Superior temporal gyrus (tissue), 1 donor: ENCODE measurements around the gene ADCY3.
A peak's percentile ranks its signal among the peaks of the same experiment; 100 is the strongest.
"Not testable (repeated sequence)": the region's sequence is repeated elsewhere in the genome, so short reads cannot be mapped to it uniquely, and the experiment has no call there.

Experiments used
- DNase-seq: peaks from one replicate; pipeline ENCODE4 v3.0.0-alpha.2; 2016; ENCODE audit errors: extremely low spot score

The ADCY3 gene

DNA sequence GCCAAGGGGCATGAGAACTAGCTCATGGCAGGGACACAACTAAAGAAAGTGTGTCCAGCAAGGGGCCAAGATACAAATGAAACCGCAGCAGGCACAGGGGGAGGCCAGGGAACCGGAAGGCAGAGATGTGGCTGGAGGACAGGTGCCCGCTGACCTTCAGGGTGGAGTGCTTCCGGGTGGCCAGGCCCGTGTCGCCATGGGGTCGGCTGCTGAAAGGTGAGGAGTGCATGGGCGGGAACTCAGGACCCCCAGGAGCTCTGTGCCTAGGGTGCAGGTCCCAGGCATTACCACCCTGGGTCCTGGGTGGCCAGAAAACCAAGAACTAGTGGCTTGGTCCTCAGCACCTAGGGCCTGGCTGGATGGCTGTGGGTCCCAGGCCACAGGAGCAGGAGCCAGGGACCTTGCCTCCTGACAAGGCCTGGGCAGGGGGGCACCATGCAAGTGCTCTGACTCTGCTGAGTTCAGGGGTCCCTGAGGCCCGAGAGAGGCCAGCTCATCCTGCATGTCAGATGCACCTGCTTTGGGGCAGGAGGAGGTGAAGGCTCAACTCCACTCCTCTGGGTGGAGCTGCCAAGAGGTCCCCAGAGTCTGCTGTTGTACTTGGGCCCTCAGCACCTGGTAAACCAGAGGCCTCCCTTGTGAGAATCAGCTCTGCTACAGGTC lies 75.9 kb downstream of the ADCY3 start:
- DNase-seq, result no peak

DNA sequence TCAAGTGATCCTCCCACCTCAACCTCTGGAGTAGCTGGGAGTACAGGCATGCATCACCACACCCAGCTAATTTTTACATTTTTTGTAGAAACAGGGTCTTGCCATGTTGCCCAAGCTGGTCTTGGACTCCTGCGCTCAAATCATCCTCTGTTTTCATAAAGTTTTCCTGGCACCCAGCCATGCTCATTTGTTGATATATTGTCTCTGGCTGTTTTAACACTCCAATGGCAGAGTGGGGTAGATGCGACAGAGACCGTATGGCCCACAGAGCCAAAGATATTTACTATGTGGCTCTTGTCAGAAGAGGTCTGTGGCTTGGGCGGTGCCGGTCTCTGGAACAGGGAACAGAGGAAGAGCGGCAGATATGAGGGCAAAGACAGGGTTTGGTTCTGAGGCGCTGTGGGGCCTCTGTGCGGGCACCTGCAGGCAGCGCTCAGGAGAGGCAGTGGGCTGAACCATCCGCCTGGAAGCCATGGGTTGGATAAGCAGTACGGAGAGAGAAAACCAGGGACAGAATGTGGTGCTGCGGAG lies 76.6 kb downstream of the ADCY3 start:
- no peak for DNase-seq

DNA sequence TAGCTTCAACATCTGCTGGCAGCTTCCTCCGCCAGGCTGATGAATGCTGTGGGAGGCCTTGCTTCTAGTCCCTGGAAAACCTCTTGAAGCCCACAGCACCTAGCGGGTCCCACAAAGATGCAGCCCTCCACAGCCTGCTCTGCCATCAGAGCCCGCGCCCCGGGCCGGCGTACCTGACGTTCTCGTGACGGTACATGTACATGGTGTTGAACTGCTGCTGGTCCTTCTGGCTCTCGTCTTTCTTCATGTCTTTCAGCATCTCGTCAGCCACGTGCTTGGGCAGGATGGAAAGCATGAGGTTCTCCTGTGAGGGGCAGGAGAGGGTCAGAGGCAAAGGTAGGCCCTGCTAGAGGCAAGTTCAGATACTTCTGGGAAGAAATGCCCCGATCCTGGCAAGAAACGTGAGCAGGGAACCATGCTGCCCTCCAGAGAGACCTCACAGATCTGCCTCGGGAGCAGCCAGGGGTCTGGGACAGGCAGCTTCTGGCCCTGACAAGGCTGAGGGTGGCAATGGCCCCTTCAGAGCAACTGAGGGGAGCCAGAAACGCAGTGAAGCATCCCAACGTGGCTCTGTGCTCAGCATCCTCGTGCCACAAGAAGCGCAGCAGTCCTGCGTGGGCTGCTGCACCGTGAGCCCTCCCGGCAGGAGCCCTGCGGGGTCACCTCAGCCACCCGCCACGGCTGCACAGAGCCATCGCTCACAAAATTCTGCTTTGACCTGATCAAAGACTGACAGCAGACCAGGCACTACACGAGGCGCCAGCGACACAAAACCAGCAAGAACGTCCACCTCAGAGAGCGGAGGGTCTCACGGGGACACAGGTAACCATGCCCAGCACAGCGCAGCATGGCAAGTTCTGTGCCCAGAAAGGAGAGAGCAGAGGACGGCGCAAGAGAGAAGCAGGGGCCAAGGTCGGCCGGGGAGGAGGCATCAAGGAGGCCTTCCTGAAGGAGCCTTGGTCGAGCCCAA lies 77.7 kb downstream of the ADCY3 start:
- no peak for DNase-seq

DNA sequence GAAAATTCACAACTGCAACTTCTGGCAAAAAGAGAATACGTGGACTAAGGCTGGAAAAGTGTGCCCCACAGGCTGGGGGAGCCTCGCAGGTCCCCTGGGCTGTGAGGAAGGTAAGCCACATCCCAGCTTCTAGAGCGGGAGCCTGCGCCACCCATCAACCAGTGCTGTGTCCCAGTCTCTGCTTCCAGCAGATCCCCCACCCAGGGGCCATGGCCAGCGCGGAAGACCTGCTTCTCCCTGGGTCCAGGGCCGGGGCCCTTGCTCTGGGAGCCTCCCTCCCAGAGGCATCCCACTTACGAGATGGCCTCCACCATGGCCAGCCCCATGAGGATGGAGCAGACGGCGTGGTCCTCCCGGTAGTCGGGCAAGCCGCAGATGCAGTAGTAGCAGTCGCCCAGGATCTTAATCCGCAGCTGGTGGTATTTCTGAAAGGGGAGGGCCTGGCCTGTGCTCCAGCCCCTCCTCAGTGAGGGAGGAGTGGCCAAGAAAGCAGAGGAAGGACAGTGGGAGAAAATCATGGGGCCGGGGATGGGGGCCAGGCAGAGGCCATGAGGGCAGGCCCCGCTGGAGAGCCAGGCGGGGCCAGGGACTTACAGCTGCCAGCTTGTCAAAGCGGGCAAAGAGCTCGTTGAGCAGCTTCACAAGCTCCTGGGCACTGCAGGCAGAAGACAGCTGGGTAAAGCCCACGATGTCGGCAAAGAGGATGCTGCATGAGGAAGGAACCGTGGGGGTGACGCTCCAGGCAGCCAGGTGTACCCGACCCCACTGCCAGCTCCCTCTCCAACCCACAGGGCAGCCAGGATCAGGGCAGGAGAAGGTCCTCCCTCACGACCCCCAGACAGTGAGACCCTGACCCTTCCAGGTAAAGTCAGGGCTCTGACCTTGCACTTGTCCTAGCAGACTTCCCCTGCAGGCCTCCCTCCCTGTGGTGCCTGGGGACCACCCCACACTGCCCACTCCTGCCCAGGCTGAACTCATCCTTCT lies 78.8 kb downstream of the ADCY3 start:
- no peak for DNase-seq

DNA sequence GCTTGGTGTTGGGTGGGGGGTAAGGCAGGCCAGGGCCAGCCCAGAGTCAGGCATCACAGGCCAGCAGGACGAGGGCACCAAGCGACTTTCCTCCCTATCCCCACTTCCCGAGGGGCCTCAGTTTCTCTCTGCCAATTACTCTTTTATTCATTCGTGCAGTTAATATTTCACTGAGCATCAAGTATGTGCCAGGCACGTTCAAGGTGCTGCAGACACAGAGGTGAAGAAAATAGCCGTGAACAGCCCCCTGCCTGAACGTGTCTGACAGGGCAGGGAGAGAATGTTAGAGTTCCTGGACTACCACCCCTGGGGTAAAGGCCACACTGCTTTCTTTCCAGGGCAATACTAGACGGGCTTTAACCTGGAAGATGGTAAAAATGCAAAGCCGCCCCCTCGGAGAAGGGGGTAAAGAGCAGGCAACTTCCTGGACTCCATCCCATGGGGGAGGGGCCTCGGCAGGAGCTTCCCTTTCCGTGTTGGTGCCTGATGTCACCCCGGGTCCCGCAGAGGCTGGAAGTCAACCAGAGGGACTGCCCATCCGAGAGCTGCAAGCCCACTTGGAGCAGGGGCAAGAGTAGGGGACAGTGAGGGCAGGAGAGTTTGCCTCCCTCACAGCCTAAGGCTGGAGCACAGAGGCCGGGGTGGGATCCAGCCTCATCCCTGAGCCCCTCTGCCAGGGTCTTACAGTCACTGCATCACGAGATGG lies 79.7 kb downstream of the ADCY3 start:
- no peak for DNase-seq

DNA sequence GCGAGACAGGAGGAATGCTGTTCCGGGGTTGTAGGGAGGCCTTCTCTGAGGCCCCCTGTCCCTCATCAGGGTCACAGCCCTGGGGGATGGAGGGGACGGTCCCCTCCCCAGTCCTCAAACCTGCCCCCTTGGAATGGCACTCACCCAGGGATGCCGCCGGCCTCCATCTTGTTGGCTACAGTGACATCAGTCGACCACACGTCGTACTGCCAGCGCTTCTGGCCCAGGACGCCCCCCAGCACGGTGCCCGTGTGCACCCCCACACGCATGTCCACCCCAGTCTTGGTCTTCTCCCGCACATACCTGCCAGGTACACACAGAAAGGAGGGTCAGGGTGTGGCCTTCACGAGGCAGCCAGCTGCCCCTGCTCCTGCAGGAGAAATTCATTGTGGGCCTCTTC lies 80.3 kb downstream of the ADCY3 start:
- no peak for DNase-seq

DNA sequence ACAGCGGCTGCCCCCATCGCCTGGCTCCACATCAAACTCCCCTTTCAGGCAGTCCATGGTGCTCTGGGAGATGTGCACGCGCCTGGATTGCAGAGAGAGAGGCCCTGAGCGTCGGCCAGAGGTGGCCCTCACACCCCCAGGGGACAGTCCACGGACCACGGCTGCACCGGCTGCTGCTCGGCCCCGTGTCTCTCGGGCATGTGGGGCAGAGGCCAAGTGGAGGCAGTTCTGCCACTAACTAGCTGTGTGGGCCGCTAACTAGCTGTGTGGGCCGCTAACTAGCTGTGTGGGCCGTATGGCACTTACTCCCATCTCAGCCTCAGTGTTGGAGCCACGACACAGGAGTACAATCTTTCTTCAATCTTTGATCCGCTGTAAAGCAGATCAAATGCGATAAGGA lies 81.5 kb downstream of the ADCY3 start:
- no peak for DNase-seq

DNA sequence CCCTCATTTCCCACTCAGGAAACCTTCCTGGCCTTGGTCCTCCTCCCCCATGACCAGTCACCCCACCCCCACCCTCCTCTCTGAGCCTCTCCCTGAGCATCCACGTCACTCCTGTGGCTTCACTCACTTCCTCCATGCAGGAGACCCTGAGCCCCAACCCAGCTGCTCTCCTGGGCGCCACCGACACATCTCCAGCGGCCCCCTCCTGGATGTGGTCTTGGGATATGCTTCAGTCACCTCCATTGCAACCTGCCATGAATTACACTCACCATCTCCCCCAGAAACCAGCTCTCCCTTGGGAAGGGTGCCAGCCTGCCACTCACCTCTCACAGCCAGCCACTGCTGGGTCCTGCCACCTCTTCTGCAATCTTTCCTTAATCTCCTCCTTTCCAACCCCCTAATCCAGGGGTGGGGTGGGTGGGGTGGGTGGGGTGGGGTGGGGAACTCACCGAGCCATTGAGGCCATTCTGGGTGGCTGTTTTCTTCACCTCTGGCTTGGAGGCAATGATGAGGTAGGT lies 82.0 kb downstream of the ADCY3 start:
- no peak for DNase-seq

DNA sequence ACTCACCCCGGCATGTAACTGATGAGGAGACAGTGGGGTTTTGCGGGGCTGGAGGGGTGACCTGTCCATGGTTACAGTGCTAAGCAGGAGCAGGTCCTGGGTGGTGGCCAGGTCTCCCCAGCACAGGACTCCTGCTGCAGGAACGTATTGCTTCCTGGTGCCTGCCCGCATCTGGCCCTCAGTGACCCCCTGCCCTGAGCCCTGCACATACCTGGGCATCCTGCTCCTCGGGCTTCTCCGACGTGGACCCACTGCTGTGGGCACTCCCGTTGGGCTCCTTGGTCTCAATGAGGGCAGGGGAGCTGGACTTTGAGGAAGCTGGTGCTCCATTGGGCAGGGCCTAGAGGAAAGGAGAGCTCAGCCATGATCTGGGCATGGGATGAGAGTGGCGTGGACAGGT lies 83.3 kb downstream of the ADCY3 start:
- no peak for DNase-seq

DNA sequence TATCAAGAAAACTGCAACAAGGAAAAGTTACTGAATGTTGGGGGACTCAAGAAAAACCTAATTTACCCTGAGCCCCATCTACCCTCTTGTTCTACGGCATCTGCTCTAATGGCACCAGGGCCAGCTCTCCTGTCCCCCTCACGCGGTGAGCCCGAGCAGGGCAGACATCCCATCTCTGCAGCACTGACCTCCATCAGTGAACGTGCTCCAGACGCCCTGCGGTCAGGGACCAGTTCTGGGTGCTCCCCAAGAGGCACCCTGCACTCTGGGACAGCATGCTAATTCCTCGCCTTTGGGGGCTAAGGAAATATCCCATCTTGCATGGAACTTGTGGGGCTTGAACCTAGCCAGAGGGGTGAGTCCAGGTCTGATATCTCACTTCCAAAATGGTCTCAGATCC lies 83.8 kb downstream of the ADCY3 start:
- DNase-seq, result no peak

DNA sequence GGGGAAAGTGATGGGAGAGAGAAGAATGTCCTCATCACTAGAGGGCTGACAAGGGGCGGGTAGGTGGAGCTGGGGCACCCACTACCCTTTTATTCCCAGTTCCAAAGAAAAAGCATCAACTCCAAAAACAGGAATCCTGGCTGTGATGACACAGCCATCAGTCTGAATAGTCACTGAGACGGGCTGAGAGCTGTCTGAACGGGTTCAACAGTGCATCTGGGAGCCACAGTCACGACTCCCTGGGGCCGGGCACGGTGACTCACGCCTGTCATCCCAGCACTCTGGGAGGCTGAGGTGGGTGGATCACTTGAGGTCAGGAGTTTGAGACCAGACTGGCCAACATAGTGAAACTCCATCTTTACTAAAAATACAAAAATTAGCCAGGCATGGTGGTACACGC lies 84.6 kb downstream of the ADCY3 start:
- not testable (repeated sequence) for DNase-seq

DNA sequence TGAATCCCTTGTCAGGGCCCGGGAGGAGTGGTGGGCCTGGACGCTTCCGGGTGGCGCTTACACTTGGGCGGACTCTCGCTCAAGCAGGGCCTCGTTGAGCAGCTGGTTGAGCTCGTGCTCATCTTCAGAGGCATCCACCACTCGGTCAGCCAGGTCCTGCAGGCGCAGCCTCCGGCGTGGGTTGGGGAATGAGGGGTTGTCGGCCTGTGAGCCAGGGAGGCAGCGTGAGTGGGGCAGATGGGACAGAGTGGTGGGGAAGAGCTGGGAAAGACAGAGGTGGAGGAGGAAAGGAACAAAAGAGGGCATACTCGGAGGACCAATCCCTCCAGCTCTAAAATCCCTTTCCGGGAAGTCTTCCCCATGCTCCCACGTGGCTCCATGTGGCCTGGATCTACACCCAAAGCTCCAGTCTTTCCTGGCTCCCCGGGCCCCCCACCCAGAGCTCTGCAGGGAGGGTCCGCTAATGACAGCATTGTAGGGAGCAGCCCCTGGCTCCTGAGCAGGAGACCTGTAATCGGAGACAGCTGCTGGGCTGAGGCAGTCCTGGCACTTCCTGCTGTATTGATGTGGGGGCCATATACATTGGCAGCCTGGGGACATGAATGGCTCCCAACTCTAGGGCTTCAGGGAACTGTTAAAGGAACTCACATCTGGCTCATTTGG lies 85.2 kb downstream of the ADCY3 start:
- no peak for DNase-seq

DNA sequence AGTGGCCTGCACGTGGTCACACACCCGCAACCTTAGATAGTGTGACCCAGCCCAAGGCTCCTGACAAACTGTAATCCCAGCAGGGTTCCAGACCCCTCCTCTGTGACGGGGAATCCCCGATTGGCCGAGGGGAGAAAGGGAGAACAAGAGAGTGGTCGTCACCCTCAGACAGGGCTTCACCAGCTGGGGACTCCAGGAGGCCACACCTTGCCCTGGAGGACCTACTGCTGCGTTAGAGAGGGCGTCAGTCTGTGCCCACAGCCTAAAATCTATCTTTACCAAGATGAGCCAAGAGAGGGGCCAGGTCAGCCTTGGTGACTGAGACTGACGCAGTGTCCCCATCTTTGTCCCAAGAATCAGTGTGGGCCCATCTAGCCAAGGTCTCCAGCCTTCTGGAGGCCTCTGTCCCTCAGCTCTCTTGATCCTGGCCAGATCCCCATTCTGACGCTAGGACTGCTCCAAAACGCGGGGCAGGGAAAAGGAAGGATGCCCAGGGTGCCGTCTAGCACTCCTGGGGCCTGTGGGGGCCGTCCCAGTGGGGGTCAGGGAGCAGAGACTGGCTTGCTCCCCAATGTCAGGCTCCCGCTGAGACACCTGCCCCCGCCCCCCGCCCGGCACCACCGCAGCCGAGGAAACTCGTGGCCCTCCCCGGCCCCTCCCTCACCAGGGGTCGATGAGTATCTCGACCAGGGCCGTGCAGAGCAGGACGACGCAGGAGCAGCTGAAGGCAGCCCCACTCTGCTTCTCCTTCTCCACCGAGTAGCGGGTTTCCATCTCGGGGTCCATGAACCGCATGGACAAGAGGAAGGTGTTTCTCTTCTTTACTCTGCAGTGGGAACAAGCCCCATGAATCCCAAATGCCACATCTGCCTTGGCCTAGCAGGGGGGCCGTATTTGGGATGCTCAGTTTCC lies 86.0 kb downstream of the ADCY3 start:
- no peak for DNase-seq

DNA sequence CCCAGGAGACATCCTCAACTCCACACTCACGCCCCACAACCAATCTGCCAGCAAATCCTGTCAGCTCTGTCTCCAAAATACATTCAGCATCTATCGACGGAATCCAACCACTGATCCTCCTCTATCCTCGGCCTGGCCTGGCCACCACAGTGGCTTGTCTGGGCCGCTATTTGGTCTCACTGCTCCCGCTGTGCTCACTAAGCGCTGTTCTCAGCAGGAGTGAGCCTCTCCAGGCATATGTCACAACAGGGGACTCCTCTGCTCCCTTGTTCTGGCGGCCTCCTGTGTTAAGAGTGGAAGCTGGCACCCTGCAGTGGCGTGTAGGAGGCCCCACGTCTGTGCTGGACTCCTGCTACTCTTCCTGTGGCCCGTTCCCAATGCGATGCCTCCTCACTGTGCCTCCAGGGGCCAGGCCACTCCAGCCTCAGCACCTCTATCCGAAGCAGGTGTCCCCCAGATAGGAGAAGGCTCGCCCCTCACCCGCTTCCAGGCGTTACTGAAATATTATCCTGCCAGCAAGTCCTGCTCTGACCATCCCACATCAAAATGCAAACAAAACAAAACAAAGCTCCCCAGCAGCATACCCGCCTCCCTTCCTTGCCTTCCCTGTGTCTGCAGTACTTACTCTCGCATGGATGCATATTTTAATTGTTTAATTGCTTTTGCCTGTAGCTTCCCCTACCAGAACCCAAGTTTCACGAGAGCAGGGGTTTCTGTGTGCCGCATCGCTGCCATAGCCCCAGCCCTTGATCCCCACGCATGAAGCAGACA lies 86.9 kb downstream of the ADCY3 start:
- no peak for DNase-seq

DNA sequence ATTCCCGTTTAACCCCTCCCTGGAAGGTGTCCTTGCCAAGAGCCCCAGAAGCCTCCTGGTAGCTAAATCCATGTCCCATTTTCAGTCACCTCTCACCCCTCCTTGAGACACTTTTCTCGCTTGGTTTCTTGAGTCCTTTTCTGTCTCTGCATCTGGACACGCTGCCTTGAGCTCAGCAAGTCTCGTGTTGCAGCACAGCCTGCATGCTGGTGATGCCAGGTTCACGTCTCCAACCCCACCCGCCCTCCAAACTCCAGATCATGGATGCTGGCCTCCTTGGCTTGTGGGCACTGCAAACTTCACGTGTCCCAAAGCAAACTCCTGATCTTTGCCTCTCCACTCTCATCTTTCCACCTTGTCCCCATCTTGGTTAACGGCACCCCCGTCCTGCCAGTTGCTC lies 87.5 kb downstream of the ADCY3 start:
- DNase-seq, result no peak

DNA sequence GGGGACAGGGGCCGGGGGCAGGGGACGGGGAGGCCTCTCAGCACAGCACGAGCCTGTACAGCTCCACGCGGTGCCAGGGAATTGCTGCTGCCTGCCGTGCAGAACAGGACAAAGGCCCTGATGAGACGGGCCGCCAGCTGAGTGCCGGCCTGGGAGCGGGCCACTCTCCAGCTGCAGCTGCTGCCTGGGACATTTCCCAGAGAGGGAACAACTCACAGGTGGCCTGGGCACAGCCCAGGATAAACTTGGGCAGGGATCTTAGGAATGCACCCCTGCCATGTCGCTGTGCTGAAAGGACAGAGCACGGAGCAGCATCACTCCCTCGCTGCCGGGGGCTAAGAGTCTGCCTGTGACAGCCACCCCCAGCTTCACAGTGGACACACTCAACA lies 88.0 kb downstream of the ADCY3 start:
- DNase-seq, result peak; percentile 91

DNA sequence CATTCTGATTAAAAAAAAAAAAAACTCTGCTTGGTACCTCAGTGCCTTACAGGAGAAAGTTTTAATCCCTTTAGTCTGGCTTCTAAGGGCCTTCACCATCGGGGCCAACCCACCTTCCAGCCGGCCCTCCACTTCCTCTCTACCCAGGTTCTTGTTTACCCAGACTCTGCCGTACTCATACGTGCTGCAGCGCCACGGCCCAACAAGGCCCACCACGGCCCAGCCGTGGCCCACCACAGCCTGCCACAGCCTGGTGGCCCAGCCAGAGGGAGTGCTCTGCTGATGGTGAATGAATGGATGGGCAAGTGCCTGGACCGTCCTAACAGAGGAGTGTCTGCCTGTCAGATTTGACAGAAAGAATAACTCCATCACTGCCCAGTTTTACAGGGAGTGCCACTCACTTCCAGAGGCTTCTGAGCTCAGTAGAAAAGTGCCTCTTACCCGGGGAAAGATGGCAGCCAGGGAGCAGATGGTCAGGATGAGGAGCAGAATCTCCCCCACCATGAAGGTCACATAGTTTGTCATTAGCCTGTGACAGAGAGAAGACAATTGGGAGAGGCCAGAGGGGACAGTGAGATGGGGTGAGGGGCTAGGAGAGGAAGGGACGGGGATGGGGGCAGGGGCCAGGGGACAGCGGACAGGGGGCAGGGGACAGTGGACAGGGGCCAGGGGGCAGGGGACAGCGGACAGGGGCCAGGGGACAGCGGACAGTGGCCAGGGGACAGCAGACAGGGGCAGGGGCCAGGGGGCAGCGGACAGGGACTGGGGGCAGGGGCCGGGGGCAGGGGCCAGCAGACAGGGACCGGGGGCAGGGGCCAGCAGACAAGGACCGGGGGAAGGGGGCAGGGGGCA lies 88.6 kb downstream of the ADCY3 start:
- no peak for DNase-seq

DNA sequence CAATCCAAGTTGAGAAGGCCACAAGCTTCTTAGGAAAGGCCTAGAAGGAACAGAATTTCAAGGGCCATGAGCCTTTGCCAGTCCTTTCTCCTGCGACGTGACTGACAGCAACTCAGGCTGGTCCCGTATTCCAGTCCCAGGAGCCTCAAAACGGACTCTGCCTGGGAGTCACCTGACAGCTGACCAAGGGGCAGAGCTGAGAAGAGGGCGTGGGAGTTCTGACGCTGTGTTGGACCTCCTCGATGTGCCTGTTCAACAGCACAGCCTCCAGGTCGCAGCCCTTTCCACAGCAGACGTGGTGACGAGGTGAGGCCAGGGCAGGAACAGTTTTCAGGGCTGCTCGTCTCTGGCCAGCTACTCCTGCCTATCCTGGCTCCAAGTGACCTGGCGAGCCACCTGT lies 89.3 kb downstream of the ADCY3 start:
- DNase-seq, result no peak
